GM12875 (cell line): ENCODE data around the gene DNAJB5.
A peak's percentile ranks its signal among the peaks of the same experiment; 100 is the strongest.

Experiments used
- H3K4me3 ChIP-seq: one replicate; pipeline ENCODE4 v1.5.1; 2011; ENCODE audit warnings: low read depth, low read length, control low read depth
- CTCF ChIP-seq: IDR thresholded peaks from 2 replicates; pipeline ENCODE4 v1.5.1; 2011; ENCODE audit warnings: low read depth, mild to moderate bottlenecking, control low read depth, inconsistent platforms, low read length, moderate library complexity, borderline replicate concordance; ENCODE audit not compliant: insufficient read depth

DNAJB5 gene

GRCh38 chr9:34985311-34985899, 4.1 kb upstream of the DNAJB5 start:
- TF ChIP-seq CTCF: peak; percentile 87
- no peak overlapping the region for H3K4me3 ChIP-seq

GRCh38 chr9:34986540-34987047, 3.0 kb upstream of the DNAJB5 start:
- H3K4me3 ChIP-seq: no peak overlapping the region
- no peak for TF ChIP-seq CTCF

GRCh38 chr9:34987160-34987901, 2.2 kb upstream of the DNAJB5 start:
- H3K4me3 ChIP-seq: no peak overlapping the region
- TF ChIP-seq CTCF: no peak

GRCh38 chr9:34988218-34989002, 1.1 kb upstream of the DNAJB5 start:
- H3K4me3 ChIP-seq: peak overlapping the region; percentile 75
- TF ChIP-seq CTCF: 0 out of 2 replicates have a peak, but pooled peaks have one; percentile 4

GRCh38 chr9:34989946-34990635, 546 bp downstream of the DNAJB5 start:
- TF ChIP-seq CTCF: no peak
- H3K4me3 ChIP-seq: peak overlapping the region; percentile 94

- H3K4me3 ChIP-seq: peak overlapping the region; percentile 94
- TF ChIP-seq CTCF: no peak
Measured at GRCh38 chr9:34990908-34991606, 1.5 kb downstream of the DNAJB5 start.
